Endothelial cell of umbilical vein (primary cell): ENCODE measurements around the gene RFX6.

Source experiments
- EZH2 ChIP-seq: IDR thresholded peaks from 2 replicates; pipeline ENCODE4 v1.6.1; 2012; ENCODE audit warnings: borderline replicate concordance, low read depth, mild to moderate bottlenecking, moderate library complexity, low read length, inconsistent platforms; ENCODE audit not compliant: severe bottlenecking
- GATA2 ChIP-seq: IDR thresholded peaks from 2 replicates; pipeline ENCODE4 v1.7.0; 2011; ENCODE audit warnings: low read depth, mild to moderate bottlenecking, moderate library complexity, mixed read lengths, low read length; ENCODE audit not compliant: insufficient read length, insufficient read depth
- JUN ChIP-seq: IDR thresholded peaks from 2 replicates; pipeline ENCODE4 v1.6.1; 2011; ENCODE audit warnings: borderline replicate concordance, low read depth; ENCODE audit not compliant: insufficient read length, insufficient read depth
- MAX ChIP-seq: IDR thresholded peaks from 2 replicates; pipeline ENCODE4 v1.6.1; 2011; ENCODE audit not compliant: insufficient read depth, insufficient read length

- TF ChIP-seq JUN (no peak), MAX (no peak), EZH2 (no peak), GATA2 (no peak)
Measured at GRCh38 chr6:116827561-116828240, 49.3 kb upstream of the RFX6 start.
